Suprapubic skin (tissue), 4 donors: ENCODE data around the gene ASPN.

Experiments used
- EP300 ChIP-seq: sonication (generic); formaldehyde crosslinking; IDR thresholded peaks from one replicate; pipeline ENCODE4 v1.6.1; 2017; ENCODE audit warnings: antibody characterized with exemption
- POLR2AphosphoS5 ChIP-seq, 3 donors: sonication (generic); formaldehyde crosslinking; IDR thresholded peaks; one replicate each; pipeline ENCODE4 v1.6.1; 2017; ENCODE audit warnings: antibody characterized with exemption in 3 of 3
- TF ChIP-seq, protein P1 (sequence below), 2 donors: fragments of 200-600 bp in 1 of 2; fragments of 450-650 bp in 1 of 2; sonication (generic) in 1 of 2; IDR thresholded peaks; one replicate each; pipeline ENCODE4 v1.5.1; 2016 to 2019; ENCODE audit warnings: antibody characterized with exemption in 2 of 2, mild to moderate bottlenecking in 1 of 2, moderate library complexity in 1 of 2

DNA sequence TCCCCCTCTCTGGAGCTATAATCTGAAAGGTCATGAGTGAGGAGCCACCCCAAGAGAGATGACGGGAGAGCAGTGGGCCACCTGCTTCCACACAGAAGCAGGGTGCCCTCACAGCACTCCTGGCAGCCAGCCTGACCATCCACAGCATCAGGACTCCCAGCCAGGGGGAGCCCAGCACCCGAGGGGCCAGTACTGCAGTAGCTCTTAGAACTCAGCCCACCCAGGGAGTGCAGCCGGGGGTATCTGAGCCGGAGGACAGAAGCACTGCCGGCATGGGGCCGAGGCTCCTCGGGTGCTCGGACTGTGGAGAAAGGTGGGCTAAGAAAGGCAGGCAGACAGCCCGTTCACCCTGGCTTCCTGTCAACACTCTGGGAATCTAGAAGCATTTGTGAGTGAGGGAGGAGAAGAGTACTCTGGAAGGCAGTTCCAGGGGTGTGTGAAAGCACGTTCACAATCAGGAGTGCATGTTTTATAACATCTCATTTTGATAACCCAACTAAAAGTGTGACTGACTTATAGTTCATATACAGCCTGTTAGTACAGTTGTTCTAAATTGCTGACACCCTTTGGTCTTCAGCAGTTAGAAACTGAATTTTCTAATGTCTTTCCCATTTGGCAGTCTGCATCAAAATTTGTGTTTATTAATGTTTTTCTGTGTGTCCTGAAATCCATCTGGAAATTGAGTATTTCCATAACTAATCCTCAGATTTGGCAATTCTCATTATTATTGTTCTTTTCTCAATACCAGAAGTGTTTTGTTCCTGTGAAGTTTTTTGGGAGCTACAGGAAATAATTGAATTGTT lies 25.9 kb upstream of the ASPN start:
- no peak for TF ChIP-seq EP300
- TF ChIP-seq, protein P1, sequence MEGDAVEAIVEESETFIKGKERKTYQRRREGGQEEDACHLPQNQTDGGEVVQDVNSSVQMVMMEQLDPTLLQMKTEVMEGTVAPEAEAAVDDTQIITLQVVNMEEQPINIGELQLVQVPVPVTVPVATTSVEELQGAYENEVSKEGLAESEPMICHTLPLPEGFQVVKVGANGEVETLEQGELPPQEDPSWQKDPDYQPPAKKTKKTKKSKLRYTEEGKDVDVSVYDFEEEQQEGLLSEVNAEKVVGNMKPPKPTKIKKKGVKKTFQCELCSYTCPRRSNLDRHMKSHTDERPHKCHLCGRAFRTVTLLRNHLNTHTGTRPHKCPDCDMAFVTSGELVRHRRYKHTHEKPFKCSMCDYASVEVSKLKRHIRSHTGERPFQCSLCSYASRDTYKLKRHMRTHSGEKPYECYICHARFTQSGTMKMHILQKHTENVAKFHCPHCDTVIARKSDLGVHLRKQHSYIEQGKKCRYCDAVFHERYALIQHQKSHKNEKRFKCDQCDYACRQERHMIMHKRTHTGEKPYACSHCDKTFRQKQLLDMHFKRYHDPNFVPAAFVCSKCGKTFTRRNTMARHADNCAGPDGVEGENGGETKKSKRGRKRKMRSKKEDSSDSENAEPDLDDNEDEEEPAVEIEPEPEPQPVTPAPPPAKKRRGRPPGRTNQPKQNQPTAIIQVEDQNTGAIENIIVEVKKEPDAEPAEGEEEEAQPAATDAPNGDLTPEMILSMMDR (IDR thresholded peaks at IDR 0.05) = no peak
- no peak for TF ChIP-seq POLR2AphosphoS5 (IDR thresholded peaks at IDR 0.05)
